Ascending aorta (tissue), 2 donors: ENCODE measurements around the gene MCTP1. TPM values are rescaled to one million over a fixed set of nuclear protein-coding genes. Genes with fewer than 3 reads are reported as not detected.

Experiments
- DNase-seq, 2 donors: peaks; one replicate each; pipeline ENCODE4 v3.0.0-alpha.2; 2019; ENCODE audit warnings: low spot score in 2 of 2
- H3K27ac ChIP-seq, 2 donors: fragments of 200-600 bp; sonication (generic); one replicate each; pipeline ENCODE4 v1.5.1; 2016 to 2017; ENCODE audit warnings: mild to moderate bottlenecking in 1 of 2
- H3K27me3 ChIP-seq: fragments of 200-600 bp; sonication (generic); one replicate; pipeline ENCODE4 v1.5.1; 2017
- H3K36me3 ChIP-seq, 2 donors: fragments of 200-600 bp; sonication (generic); one replicate each; pipeline ENCODE4 v1.5.1; 2016
- H3K4me1 ChIP-seq, 2 donors: fragments of 200-600 bp; sonication (generic); one replicate each; pipeline ENCODE4 v1.5.1; 2016 to 2017; ENCODE audit warnings: mild to moderate bottlenecking in 1 of 2
- H3K4me3 ChIP-seq, 2 donors: fragments of 200-600 bp; sonication (generic); one replicate each; pipeline ENCODE4 v1.5.1; 2016 to 2017; ENCODE audit warnings: mild to moderate bottlenecking in 1 of 2
- H3K9me3 ChIP-seq, 2 donors: fragments of 200-600 bp; sonication (generic); one replicate each; pipeline ENCODE4 v1.5.1; 2016
- intact Hi-C: fragments of 100-400 bp; cut with DNase I; formaldehyde crosslinking; loops from one replicate; pipeline ENCODE4 v1.15.1; 2023
- total RNA-seq: library from RNA; depleted of rRNA; stranded (reverse); fragments of >200 nt; gene quantifications from one replicate; pipeline ENCODE4 v1.1.0, GENCODE V29; 2016
- TF ChIP-seq, protein P1 (sequence below), 3 experiments: fragments of 200-600 bp in 2 of 3; fragments of 450-650 bp in 1 of 3; sonication (generic) in 2 of 3; IDR thresholded peaks; one replicate each; pipeline ENCODE4 v1.5.1; 2016 to 2019; ENCODE audit warnings: antibody characterized with exemption in 3 of 3, mild to moderate bottlenecking in 1 of 3, moderate library complexity in 1 of 3

Gene MCTP1
- total RNA-seq, 1 donor from 2014 or later = 112 TPM

DNA sequence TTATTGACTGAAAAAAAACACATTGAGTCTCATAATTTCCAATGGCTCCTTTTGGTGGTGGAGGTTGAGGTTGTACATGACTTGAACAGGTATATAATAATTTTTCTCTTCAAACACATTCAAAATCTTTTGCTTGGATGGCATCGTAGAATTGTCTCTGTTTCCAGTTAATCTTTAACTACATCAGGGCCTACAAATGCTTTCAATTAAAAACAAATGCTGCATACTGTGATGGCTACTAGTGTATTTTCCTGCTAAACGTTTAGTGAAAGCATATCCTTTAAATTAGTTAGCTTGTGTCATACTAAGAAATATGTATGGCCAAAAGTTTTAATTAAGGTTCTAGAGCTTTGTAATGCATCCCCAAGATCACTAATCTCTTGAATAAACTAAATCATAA is 352.6 kb downstream of the MCTP1 start:
- intact Hi-C loops = no loop called here
- TF ChIP-seq, protein P1, sequence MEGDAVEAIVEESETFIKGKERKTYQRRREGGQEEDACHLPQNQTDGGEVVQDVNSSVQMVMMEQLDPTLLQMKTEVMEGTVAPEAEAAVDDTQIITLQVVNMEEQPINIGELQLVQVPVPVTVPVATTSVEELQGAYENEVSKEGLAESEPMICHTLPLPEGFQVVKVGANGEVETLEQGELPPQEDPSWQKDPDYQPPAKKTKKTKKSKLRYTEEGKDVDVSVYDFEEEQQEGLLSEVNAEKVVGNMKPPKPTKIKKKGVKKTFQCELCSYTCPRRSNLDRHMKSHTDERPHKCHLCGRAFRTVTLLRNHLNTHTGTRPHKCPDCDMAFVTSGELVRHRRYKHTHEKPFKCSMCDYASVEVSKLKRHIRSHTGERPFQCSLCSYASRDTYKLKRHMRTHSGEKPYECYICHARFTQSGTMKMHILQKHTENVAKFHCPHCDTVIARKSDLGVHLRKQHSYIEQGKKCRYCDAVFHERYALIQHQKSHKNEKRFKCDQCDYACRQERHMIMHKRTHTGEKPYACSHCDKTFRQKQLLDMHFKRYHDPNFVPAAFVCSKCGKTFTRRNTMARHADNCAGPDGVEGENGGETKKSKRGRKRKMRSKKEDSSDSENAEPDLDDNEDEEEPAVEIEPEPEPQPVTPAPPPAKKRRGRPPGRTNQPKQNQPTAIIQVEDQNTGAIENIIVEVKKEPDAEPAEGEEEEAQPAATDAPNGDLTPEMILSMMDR (IDR thresholded peaks at IDR 0.05) = no peak
- DNase-seq = no peak
- Histone ChIP-seq H3K36me3 (no peaks in the 10 kb centered on the region), H3K27ac (no peak overlapping the region), H3K9me3 (no peaks in the 10 kb centered on the region), H3K4me1 (no peaks in the 10 kb centered on the region), H3K27me3 (no peaks in the 10 kb centered on the region), H3K4me3 (no peak overlapping the region)

DNA sequence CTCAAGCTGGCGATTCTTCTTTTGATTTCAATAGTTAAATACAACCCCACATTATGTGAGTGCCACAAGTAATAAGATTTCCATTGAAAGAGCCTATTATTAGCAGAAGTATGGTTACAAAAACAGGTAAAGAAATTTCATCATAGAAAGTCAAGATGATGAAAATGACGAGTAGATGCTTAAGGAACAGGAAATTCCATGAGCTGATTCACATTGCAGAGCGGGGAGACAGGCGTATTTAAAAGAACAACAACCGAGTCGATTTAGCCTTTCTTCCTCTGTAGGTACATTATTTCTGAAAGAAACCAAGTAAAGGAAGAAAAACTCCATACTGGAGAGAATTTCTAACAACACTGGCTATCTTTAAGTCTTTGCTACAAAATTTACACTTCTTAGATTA is 356.0 kb downstream of the MCTP1 start:
- H3K27ac ChIP-seq = no peak overlapping the region
- TF ChIP-seq, protein P1 (IDR thresholded peaks at IDR 0.05) = no peak
- intact Hi-C loops = no loop called here
- no peak for DNase-seq
- H3K27me3 ChIP-seq = no peaks in the 10 kb centered on the region
- H3K4me1 ChIP-seq = no peaks in the 10 kb centered on the region
- no peak overlapping the region for H3K4me3 ChIP-seq
- no peaks in the 10 kb centered on the region for H3K36me3 ChIP-seq
- H3K9me3 ChIP-seq = no peaks in the 10 kb centered on the region

DNA sequence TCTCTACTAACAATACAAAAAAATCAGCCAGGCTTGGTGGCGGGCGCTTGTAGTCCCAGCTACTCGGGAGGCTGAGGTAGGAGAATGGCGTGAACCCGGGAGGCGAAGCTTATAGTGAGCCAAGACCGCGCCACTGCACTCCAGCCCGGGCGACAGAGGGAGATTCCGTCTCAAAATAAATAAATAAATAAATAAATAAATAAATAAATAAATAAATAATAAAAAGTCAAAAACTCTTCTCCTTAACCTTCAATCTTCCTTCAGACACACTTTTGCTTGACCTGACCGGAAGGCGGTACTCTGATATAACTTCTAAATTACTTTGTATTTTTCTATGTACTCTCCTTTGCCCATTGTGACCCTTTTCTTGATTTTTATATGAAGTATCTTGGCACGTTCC is 364.3 kb downstream of the MCTP1 start:
- Histone ChIP-seq H3K36me3 (no peaks in the 10 kb centered on the region), H3K27me3 (no peaks in the 10 kb centered on the region), H3K9me3 (no peaks in the 10 kb centered on the region), H3K4me3 (no peak overlapping the region), H3K27ac (no peak overlapping the region), H3K4me1 (no peaks in the 10 kb centered on the region)
- DNase-seq = no peak
- TF ChIP-seq, protein P1 (IDR thresholded peaks at IDR 0.05) = no peak
- intact Hi-C loops = no loop called here

DNA sequence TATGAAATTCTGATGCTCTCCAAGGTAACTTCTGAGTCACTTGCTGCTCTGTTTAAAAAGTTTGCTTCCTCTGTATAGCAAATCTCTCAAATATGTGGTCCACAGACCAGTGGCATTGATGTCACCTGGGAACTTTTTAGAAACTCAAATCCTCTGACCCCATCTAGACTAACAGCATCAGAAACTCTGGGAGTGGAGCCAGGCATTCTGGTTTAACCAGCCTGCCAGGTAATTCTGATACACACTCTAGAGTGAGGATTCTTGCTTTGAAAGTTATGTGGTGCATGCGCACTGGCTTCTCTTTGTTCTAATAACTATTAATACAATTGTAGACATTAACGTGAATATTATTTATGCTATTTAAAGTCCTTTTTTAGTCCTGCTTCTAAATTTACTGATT is 368.3 kb downstream of the MCTP1 start:
- H3K27ac ChIP-seq = no peak overlapping the region
- TF ChIP-seq, protein P1 (IDR thresholded peaks at IDR 0.05) = no peak
- H3K36me3 ChIP-seq = no peaks in the 10 kb centered on the region
- H3K4me1 ChIP-seq = no peaks in the 10 kb centered on the region
- H3K4me3 ChIP-seq = no peak overlapping the region
- H3K27me3 ChIP-seq = no peaks in the 10 kb centered on the region
- intact Hi-C loops = no loop called here
- no peaks in the 10 kb centered on the region for H3K9me3 ChIP-seq
- DNase-seq = no peak

DNA sequence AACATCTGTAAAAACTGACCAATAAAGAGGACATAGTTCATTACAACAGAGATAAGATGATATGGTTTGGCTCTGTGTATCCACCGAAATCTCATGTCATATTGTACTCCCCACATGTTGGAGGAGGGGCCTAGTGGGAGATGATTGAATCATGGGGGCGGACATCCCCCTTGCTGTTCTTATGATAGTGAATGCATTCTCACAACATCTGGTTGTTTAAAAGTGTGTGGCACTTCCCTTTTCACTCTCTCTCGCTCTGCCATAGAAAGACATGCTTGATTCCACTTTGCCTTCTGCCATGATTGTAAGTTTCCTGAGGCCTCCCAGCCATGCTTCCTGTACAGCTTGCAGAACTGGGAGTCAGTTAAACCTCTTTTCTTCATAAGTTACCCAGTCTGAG is 373.6 kb downstream of the MCTP1 start:
- no peaks in the 10 kb centered on the region for H3K9me3 ChIP-seq
- intact Hi-C loops = no loop called here
- H3K27ac ChIP-seq = no peak overlapping the region
- TF ChIP-seq, protein P1 (IDR thresholded peaks at IDR 0.05) = no peak
- no peaks in the 10 kb centered on the region for H3K27me3 ChIP-seq
- no peaks in the 10 kb centered on the region for H3K36me3 ChIP-seq
- no peak for DNase-seq
- no peaks in the 10 kb centered on the region for H3K4me1 ChIP-seq
- H3K4me3 ChIP-seq = no peak overlapping the region

DNA sequence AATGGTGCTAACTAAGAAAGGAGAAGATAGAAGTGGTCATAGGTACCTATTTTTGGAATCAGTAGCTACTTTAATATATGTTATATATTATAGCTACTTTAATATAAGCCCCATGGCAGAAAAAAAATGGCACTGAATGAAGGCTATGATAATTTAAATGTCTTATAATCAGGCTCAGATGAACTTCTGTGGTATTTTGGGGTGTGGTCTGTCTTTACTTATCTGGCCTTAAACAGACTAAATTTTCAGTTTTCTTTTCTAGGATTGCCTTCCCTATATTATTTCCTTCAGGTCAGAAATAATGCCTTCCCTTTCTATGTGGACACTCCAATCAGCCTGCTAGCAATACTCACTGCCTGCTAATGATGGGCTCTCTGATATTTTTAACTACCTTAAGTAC is 374.2 kb downstream of the MCTP1 start:
- TF ChIP-seq, protein P1 (IDR thresholded peaks at IDR 0.05) = no peak
- Histone ChIP-seq H3K4me1 (no peaks in the 10 kb centered on the region), H3K4me3 (no peak overlapping the region), H3K27me3 (no peaks in the 10 kb centered on the region), H3K36me3 (no peaks in the 10 kb centered on the region), H3K27ac (no peak overlapping the region), H3K9me3 (no peaks in the 10 kb centered on the region)
- intact Hi-C loops = no loop called here
- no peak for DNase-seq
